Smooth muscle cell of the brain vasculature (primary cell): ENCODE measurements around the gene FERD3L.
"Not testable (repeated sequence)": the region's sequence is repeated elsewhere in the genome, so short reads cannot be mapped to it uniquely, and the experiment has no call there.

Experiments
- DNase-seq: peaks from one replicate; pipeline ENCODE4 v3.0.0-alpha.2; 2012; ENCODE audit warnings: low read depth, low spot score

The FERD3L gene, protein sequence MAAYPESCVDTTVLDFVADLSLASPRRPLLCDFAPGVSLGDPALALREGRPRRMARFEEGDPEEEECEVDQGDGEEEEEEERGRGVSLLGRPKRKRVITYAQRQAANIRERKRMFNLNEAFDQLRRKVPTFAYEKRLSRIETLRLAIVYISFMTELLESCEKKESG

DNA sequence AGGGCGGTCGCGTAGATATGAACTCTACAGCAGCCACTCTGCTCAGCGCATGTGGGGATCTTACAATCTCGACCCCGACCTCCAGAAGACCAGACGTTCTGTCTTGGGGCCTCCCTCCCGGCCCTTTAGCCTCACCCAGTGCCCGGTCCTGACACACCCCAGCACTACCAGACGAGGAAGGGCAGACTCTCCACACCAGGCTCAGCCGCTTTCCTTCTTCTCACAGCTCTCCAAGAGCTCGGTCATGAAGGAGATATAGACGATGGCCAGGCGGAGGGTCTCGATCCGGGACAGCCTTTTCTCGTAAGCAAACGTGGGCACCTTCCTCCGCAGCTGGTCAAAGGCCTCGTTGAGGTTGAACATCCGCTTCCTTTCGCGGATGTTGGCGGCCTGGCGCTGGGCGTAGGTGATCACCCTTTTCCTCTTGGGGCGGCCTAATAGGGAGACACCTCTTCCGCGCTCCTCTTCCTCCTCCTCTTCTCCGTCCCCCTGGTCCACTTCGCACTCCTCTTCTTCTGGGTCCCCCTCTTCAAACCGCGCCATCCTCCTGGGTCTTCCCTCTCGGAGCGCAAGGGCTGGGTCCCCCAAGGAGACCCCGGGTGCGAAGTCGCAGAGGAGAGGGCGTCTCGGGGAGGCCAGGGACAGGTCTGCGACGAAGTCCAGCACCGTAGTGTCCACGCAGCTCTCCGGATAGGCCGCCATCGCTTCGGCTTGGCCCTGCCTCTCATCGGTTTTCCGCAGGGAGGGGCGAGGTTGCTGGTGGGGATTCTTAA is at the start of gene FERD3L:
FERD3L (minus strand) TSS at position 761 of the 773 bp plus-strand sequence; CDS start at position 702, 59 bp downstream.
- no peak for DNase-seq

DNA sequence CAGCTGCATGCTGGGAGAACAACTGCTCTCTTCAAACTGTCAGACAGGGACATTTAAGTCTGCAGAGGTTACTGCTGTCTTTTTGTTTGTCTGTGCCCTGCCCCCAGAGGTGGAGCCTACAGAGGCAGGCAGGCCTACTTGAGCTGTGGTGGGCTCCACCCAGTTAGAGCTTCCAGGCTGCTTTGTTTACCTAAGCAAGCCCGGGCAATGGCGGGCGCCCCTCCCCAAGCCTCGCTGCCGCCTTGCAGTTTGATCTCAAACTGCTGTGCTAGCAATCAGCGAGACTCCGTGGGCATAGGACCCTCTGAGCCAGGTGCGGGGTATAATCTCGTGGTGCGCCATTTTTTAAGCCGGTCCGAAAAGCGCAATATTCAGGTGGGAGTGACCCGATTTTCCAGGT is 49.2 kb upstream of the FERD3L start:
- not testable (repeated sequence) for DNase-seq

DNA sequence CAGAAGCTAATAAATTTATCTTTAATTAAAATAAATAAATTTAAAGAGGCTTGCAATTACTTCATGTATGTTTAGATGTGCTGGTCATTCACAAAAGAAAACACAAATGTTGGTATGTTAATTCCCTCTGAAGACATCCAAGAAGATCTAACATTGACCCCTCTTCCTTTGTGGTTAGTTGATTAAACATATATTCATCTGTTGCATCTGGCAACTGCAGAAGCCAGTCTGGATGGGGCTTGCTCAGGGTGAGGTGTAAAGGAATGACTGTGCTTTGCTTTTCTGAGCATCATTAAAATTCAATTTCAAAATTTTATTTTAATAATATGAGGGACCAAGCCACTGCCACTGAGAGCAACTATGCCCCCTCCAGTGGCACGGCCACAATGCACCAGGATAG is 36.4 kb upstream of the FERD3L start:
- DNase-seq = no peak

DNA sequence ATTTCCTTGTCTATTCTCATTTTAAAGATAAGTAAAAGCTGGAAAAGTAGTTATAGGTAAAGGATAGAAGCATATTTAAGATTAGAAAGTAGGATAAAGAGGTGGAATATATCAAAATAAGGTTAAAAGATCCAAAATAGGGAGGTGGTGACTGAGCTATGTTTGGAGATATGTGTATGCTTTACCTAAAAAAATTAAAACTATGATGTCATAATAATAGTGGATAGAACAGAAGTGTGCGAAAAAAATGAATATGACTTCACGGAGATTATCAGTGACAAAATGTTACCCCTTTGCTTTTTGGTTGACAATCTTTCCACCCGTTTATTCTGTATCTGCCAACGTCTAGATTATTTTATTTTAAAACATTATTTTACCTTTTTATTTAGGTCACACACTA is 33.4 kb upstream of the FERD3L start:
- no peak for DNase-seq

DNA sequence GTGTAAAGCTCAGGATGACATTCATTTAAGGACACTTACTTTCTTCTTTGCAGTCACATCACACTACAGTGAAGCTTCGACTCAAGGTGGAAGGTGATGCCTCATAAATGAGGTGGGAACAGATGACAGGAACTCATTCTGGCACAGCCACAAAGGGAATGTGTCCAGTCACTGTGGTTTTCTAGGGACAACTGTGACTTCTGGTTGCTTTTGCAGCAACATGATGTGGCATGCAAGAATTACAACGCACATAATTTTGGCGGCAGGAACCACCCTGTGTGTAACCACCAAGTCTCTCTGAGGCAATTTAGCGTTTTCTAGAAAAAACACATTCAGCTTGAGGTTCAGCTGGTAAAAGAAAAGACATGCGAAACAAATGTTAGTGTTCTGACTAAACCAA is 32.0 kb upstream of the FERD3L start:
- no peak for DNase-seq

DNA sequence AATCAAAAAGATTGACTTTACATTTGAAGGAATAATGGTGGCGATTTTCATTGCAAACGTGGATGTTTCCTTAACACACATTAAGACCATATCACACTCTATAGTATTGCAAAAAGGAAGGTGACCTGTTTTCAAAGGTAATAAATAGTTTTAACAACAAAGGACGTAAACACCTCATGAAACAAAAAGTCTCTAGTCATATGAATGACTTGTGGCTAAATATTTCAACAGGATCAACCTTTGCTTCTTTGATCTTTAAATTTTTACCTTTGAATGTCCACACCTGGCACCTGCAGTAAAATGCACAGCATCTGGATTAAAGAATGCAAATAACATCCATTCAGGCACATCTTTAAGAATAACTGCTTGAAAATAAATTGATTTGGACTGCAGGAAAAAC is 30.0 kb upstream of the FERD3L start:
- DNase-seq = no peak

DNA sequence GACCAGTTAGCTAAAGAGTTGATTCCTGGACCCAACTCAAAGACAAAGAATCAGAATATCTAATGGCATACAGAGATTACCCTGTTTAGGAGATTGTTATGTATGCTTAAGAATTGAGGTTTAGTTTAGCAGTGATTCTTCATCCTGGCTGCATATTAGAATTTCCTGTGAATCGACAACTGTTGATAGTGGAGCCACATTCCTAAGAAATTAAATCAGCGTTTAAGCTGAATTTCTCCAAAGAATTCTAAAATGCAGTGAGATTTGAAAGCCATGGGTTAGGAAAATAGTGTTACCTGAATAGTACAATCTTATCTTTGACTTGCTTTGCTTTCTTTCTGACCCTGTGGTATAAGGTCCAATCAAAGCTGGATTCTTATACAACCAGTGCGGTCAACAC is 16.4 kb upstream of the FERD3L start:
- no peak for DNase-seq

DNA sequence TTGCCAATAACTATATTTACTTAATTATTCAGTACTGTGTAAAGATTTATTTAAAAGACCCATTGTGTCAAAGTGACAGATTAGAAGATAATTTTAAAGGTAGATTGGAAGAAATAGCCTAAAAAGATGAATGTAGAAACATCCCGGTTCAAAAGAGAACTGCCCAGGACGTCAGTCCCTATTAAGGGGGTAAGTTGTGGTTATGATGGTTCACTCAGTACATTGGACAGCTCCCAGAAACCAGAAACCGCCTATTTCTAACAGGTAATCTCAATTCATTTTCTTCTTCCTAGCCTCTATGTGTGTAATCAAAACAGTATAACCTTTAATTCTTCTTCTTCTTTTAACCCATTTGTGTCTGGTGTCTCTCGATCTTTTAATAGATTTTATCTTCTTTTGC is 1.5 kb upstream of the FERD3L start:
- DNase-seq = peak; percentile 13

DNA sequence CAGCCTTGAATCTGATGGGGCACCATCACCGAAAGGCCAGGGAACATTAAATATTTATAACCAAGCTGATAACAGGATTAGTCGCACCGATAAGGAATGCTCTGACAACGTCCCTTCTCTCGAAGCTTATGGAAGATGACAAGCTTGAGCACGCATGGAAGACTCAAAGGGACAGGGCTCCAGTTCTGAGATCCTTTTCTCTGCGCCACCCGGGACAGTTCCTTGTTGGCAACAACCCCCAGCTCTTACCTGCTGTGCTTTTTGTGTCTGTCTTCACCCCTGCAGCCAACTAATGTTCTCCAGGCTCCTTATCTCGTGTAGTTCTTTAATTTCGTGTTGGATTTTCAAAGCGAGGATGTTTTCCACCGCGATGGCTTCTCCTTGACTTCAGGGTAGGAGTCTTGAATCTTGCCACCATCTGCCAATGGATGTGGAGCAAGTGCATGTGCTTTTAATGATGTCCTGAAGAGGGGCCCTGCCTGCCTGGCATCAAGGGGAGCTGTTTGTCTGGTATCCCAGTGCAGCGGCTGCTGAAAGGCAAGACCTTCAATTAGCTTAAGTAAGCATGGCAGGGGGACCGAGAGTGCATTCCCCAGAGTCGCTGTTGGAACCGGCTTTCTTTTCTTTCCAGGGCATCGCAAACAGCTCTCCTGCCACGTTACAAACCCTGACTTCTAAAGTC is 354 bp upstream of the FERD3L start:
- no peak for DNase-seq

DNA sequence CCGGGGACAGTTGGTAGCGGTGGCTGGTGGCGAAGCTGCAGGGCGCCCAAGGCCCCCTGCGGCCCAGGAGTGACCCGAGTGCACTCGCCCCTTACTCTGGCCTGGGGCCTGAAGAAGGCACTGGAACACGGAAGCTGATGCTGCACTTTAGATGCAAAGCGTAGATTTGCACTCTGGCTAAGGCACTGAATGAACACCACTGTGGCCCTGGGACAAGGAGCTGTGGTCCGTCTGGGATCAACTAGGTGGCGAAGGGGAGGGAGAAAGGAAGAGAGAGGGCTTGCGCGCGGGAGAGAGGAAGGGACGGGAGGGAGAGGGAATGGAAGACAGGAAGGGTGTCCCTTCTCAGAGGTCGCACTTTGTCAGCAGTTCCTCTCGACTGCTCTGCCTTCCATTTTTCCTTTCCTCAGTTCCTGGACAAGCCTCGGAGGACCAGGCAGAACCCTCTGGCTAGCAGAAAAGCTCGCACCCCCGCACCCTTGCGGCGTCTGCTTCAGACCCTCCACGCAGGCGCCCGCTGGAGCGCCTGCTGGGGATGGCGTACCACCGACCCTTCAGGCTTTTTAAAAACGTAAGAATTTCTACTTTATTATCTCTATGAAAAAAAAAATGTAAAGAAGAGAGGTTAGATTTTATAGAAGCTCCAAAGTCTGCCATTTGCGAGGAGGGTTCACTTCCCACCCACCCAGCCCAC is 1.2 kb downstream of the FERD3L start:
- no peak for DNase-seq

DNA sequence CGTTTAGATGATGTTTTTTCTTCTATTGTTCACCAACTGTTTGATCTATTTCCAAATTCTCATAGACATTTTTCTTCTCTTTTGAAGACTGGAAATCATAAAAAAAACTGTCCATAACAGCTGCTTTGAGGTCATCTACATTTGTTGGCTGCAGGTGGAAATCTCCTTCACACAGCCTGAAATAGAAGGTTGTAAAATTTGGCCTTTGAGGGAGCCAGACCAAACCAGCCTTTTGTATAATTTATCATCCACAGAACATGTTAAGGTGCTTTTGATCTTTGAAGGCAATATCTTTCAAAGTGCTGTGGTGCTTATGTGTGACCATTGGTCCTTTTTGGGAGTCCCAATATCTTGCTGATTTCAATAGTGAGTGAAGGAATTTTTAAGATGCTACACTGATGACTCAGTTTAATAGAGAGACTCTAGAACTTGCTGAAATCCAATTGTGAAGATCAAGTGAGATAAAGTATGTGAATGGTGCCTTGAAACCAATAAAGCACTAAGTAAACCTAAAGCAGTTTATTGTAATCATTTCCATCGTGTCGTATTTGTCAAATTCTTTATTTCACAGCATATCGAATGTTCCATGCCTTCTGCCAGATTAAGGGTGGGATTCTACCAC is 5.4 kb downstream of the FERD3L start:
- no peak for DNase-seq

DNA sequence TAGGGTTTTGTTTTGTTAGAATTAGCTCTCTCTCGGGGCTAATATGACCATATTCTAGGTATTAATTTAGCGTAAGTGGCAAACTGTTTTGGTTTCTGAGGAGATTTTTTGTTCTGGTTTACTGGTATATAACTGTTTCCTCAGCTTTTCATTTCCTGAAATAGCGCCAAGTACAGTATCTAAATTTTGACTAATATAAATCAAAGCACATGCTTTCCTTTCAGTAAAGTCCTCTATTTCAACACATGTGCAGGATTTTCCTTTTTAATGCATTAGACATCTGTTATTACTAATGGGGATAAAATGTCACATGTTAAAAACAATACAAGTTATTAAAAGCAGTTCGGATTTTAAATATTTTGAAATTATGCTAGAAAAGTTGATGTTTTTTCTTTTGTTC is 11.3 kb downstream of the FERD3L start:
- DNase-seq = no peak

DNA sequence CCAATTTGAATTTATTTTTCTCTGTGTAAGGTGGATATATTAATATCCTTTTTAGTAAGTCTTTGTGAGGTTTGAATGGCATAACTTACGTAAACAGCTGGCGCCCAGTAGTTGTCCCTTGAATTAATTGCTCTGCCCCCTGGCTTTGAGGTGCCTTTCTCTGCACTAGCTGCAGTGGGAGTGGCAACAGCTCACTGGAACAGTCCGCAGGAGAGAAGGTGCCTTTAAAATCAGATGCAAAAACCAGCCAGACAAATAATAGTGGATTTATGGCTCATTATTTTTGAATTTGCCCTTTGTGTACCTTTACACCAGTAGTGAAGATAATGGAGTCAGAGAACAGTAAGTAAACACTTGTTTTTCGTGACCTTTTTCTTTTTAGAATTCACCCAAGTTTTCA is 11.8 kb downstream of the FERD3L start:
- no peak for DNase-seq

DNA sequence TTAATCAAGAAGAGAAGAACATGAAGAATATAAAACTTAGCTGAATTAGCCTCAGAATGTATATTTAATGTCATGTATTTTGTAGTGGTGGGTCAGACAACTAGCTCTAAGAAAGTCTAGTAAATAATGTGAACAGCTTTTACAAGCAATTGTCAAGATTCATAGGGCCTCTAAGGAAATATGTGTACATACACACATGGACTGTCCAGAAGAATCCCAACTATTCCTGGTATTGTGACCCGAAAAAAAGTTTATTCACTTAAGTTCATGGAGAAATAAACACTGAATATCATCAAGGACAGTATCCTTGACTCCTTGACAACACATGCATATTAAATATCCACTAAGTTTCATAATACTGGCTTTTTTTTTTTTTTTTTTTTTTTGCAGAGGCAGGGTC is 16.4 kb downstream of the FERD3L start:
- no peak for DNase-seq

DNA sequence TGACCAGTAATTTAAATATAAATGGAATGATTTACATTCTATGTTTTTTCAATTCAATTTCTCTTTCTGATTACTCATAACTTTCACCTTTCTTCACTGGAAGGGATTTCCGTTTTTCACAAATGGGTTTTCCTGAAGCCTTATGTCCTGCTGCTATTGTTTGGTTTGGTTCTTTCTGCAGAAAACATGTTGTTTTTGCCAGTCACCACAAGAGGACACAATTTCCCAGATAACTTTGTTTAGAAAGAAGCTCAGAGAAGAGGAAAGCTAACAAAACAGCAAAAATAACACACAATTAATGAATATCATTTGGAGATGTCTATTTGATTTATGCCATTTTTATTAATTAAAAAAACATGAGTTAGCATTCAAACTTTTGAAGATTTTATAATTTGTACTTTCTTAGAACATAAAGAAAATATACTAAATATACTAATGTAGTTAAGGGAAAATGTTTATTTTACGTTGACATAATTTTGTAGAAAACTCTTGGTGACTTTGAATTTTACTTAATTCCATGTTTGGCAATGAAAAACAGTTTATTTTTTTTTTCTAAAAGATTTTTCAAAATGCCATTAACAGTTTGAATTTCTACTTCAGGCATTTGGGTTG is 23.1 kb downstream of the FERD3L start:
- no peak for DNase-seq

DNA sequence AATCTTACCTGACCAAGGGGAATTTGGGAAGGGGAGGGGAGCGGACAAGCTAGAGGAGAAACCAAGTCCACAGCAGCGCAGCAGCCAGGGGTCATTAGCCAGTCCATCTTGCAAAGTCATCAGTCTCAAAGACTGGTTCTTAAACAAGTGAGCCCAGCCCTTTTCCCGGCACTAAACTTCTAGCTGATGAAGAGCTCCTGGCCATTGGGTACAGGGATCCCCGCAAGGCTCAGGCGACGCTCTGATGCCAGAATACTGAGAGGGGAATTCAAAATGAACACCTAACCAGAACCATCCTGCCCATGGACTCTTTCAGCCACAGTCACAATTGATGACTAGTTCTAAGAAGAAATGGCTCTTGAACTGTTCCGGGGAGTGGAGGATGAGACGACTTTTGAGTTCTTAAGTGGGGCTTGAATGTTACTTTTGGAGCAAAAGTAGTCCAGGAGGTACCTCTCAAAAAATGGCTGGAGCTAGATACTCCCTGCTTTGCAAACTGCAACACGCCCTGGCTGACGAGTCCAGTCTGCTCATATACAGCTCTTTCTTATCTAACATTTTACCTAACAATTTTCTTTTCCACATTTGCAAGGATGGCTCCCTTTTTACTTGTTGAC is 25.2 kb downstream of the FERD3L start:
- DNase-seq = no peak

DNA sequence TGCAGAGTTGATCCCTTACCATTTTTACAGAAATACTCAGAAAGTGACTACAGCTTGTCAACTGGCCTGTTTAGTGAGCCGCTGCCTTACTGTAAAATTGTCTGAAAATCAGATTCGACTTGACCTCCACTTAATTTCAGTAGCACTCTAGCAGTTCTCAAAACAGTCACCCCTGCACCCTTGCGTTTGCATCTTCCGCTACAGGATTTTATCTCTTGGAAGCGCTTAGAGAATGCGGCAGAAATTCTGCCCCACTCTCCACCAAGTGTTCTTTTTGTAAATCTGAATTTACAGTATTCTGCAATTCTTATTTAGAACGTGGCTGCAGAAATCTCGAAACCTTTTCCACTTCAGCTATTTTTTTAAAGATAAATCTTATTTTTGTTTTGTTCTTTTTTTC is 25.8 kb downstream of the FERD3L start:
- no peak for DNase-seq

DNA sequence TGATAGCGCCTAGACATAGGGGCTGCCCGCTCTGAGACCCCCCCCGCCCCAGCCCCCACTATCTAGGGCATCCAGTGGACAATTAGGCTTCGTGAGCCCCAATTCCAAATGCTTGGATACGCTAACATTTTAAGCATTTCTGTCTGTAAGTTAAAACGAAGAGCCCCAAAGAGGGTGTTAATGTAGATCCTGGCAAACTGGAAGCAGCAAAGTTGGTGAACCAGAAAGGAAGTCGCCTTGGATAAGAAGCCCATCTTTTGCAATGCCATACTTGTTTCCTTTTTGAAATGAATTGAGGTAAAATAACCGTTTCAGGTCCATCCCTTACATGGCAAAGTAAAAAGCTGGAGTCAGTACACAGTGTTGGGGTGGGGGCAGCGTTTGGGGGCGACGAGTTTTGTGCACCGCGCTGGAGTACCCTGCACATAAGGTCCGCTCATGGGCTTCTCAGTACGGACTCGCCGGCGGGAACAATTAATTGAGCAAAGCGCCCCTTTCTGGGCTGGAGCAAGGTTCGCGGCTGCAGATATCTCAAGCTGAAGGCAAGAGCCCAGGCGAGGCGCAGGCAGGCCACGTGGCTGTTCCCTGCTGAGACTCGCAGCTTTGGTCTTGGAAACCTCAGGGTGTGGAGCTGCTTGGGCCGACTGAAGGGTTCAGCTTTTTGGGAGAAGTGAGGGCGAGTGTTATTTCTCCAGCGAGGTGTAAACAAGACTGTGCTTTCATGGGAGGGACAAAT is 26.4 kb downstream of the FERD3L start:
- DNase-seq = no peak

DNA sequence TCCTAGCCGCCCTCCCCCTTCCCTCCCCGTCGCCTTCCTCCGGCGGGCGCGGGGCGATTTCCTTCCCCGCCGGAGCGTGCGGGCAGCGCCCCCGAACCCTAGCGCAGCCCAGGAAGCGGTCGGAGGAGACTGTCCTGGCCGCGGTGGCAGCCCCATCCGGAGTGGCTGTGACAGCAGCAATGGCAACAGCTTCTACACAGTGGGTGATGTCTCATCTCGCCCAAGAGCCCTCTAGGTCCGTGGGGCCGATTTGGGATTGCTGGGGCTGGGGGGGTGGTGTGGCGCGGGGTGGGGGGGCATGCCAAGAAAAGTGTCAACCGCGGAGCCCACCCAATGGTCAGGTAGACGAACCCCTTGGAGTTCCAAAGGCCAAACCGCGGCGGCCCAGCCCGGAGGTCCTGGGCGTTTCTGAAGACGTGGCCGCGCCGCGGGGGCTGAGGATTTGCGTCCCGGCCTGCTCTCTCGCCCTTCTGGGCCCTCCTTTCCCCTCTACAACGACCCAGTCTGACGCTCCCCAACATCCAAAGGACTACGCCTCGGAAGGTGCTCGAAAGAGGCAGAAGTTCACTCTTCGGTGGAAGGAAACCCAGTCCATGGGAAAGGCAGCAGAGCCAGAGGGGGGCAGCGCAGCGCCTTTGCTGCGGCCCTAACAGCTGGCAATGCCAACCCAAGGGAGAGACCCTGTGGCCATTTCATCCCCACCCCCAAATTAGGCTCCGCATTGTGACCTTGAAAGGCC is 27.2 kb downstream of the FERD3L start:
- DNase-seq = no peak
